Measurements from ENCODE around the gene TMEM86B.
"Not testable (repeated sequence)": the region's sequence is repeated elsewhere in the genome, so short reads cannot be mapped to it uniquely, and the experiment has no call there.

The TMEM86B gene

GRCh38 chr19:55223291-55224037 is 5.1 kb downstream of the TMEM86B start:
- no peak for DNase-seq (ENCODE audit: low spot score)

- DNase-seq (ENCODE audit: low spot score): no peak
Measured at GRCh38 chr19:55220525-55220924, 8.0 kb downstream of the TMEM86B start.

- DNase-seq (ENCODE audit: low spot score): peak; percentile 88
Measured at GRCh38 chr19:55216461-55217198, 11.9 kb downstream of the TMEM86B start.

- no peak for DNase-seq (ENCODE audit: low spot score)
Measured at GRCh38 chr19:55213547-55213946, 15.0 kb downstream of the TMEM86B start.

- no peak for DNase-seq (ENCODE audit: low spot score)
Measured at GRCh38 chr19:55212447-55212846, 16.1 kb downstream of the TMEM86B start.

GRCh38 chr19:55209693-55210472 is 18.7 kb downstream of the TMEM86B start:
- no peak for DNase-seq (ENCODE audit: low spot score)

GRCh38 chr19:55208880-55209692 is 19.5 kb downstream of the TMEM86B start, which contains the start of gene PTPRH:
Gene PTPRH, minus strand, starts transcription at chr19:55209501. Its CDS starts 68 bp downstream, at chr19:55209433.
- DNase-seq (ENCODE audit: low spot score): no peak

- peak; percentile 32 for DNase-seq (ENCODE audit: low spot score)
Measured at GRCh38 chr19:55206664-55207500, 21.7 kb downstream of the TMEM86B start.

- DNase-seq (ENCODE audit: low spot score): not testable (repeated sequence)
Measured at GRCh38 chr19:55202199-55202598, 26.4 kb downstream of the TMEM86B start.

- no peak for DNase-seq (ENCODE audit: low spot score)
Measured at GRCh38 chr19:55199620-55200204, 28.9 kb downstream of the TMEM86B start.

- DNase-seq (ENCODE audit: low spot score): no peak
Measured at GRCh38 chr19:55198651-55199050, 29.9 kb downstream of the TMEM86B start.

- no peak for DNase-seq (ENCODE audit: low spot score)
Measured at GRCh38 chr19:55197528-55197927, 31.0 kb downstream of the TMEM86B start.

GRCh38 chr19:55196803-55197202 is 31.8 kb downstream of the TMEM86B start:
- no peak for DNase-seq (ENCODE audit: low spot score)

- no peak for DNase-seq (ENCODE audit: low spot score)
Measured at GRCh38 chr19:55193481-55193880, 35.1 kb downstream of the TMEM86B start.

- DNase-seq (ENCODE audit: low spot score): peak; percentile 40
Measured at GRCh38 chr19:55189403-55189835, 39.1 kb downstream of the TMEM86B start.

- DNase-seq (ENCODE audit: low spot score): no peak
Measured at GRCh38 chr19:55188625-55189024, 39.9 kb downstream of the TMEM86B start.

GRCh38 chr19:55186080-55186479 is 42.5 kb downstream of the TMEM86B start:
- no peak for DNase-seq (ENCODE audit: low spot score)

- DNase-seq (ENCODE audit: low spot score): no peak
Measured at GRCh38 chr19:55181740-55182139, 46.8 kb downstream of the TMEM86B start.

GRCh38 chr19:55179606-55180484 is 48.7 kb downstream of the TMEM86B start, which contains the start of gene SYT5:
Gene SYT5, minus strand, starts transcription at chr19:55180289. Its CDS starts 1,248 bp downstream, at chr19:55179041.
- no peak for DNase-seq (ENCODE audit: low spot score)

Data from SK-N-DZ (cell line).